GM12878 (cell line): Measurements from ENCODE around the gene DPH6. TPM values are rescaled to one million over a fixed set of nuclear protein-coding genes. Genes with fewer than 3 reads are reported as not detected.

Experiments used
- ATAC-seq: fragments of 200-7000 bp; cut with Tn5 transposase; 3 replicates; pipeline ENCODE4 v1.9.1; 2020; ENCODE audit warnings: mild to moderate bottlenecking, moderate library complexity
- BruUV-seq: library from RNA; stranded (reverse); fragments of 400-500 nt; replicated peaks from 2 replicates; lab custom pipeline; 2021; lab: Mats Ljungman, UMichigan
- CTCF ChIA-PET: fragments of 300-600 bp; sonication (Branson Sonifier 250); formaldehyde crosslinking; extraction: SDS; loops from one replicate; lab custom pipeline; 2021; ENCODE audit warnings: inconsistent platforms; lab: Yijun Ruan, JAX
- POLR2A ChIA-PET: fragments of 350-600 bp; formaldehyde crosslinking; extraction: SDS; loops from one replicate; lab custom pipeline; 2021; ENCODE audit warnings: inconsistent platforms; lab: Charles Lee
- RAD21 ChIA-PET: fragments of 300-600 bp; sonication (Branson Sonifier 250); formaldehyde crosslinking; loops from one replicate; lab custom pipeline; 2023; ENCODE audit warnings: antibody characterized with exemption; ENCODE audit not compliant: unreplicated experiment; lab: Charles Lee
- SMC1A ChIA-PET: fragments of 300-600 bp; sonication (Branson Sonifier 250); formaldehyde crosslinking; loops from one replicate; lab custom pipeline; 2023; ENCODE audit not compliant: unreplicated experiment, uncharacterized antibody; lab: Charles Lee
- DNase-seq: peaks from one replicate; pipeline ENCODE4 v3.0.0-alpha.2; 2011; ENCODE audit warnings: low read depth, low spot score
- FAIRE-seq: peaks from 3 replicates; lab custom pipeline; 2011; peaks lifted over from hg19 to GRCh38; lab: Jason Lieb, UNC
- H2AFZ ChIP-seq: 2 replicates; pipeline ENCODE4 v1.6.0; 2011; ENCODE audit warnings: low read depth, low read length, control low read depth; ENCODE audit not compliant: control insufficient read depth
- H3K27ac ChIP-seq: 2 replicates; pipeline ENCODE4 v1.5.1; 2011; ENCODE audit warnings: control low read depth; ENCODE audit not compliant: control insufficient read depth, insufficient read depth
- H3K27me3 ChIP-seq, 2 experiments: replicated peaks in 1 of 2; 2 replicates each; pipeline versions ENCODE4 v1.6.0 to v1.6.1; 2011; ENCODE audit warnings: low read length in 1 of 2; ENCODE audit not compliant: control insufficient read depth in 2 of 2, insufficient read depth in 2 of 2
- H3K36me3 ChIP-seq, 2 experiments: 2 replicates each; pipeline ENCODE4 v1.5.1; 2011; ENCODE audit warnings: low read length in 1 of 2; ENCODE audit not compliant: control insufficient read depth in 2 of 2, insufficient read depth in 2 of 2
- H3K4me1 ChIP-seq: 2 replicates; pipeline ENCODE4 v1.6.1; 2011; ENCODE audit warnings: mild to moderate bottlenecking, low read length, moderate library complexity, mixed read lengths; ENCODE audit not compliant: control insufficient read depth, insufficient read depth
- H3K4me2 ChIP-seq: 2 replicates; pipeline ENCODE4 v1.6.0; 2011; ENCODE audit warnings: control low read depth; ENCODE audit not compliant: control insufficient read depth, insufficient read depth
- H3K4me3 ChIP-seq: fragments of 200-600 bp; sonication (generic); 2 replicates; pipeline ENCODE4 v1.5.1; 2016
- H3K79me2 ChIP-seq: 2 replicates; pipeline ENCODE4 v1.6.0; 2011; ENCODE audit warnings: low read length; ENCODE audit not compliant: control insufficient read depth, insufficient read depth
- H3K9ac ChIP-seq: 2 replicates; pipeline ENCODE4 v1.8.0; 2011; ENCODE audit warnings: low read length, control low read depth, mixed read lengths; ENCODE audit not compliant: control insufficient read depth, insufficient read depth
- H3K9me3 ChIP-seq: replicated peaks from 3 replicates; pipeline ENCODE4 v1.5.1; 2011; ENCODE audit warnings: mild to moderate bottlenecking, low read length; ENCODE audit not compliant: control insufficient read depth, insufficient read depth
- H4K20me1 ChIP-seq: 2 replicates; pipeline ENCODE4 v1.6.0; 2011; ENCODE audit not compliant: control insufficient read depth, insufficient read depth
- EED ChIP-seq: sonication (generic); IDR thresholded peaks from 2 replicates; pipeline ENCODE4 v1.6.1; 2016; ENCODE audit warnings: antibody characterized with exemption, low read depth
- GABPA ChIP-seq: IDR thresholded peaks from 2 replicates; pipeline ENCODE4 v1.6.1; 2014; ENCODE audit warnings: antibody characterized with exemption, low read depth, mild to moderate bottlenecking, inconsistent platforms
- GATAD2B ChIP-seq: fragments of 450-650 bp; conservative IDR thresholded peaks from 2 replicates; pipeline ENCODE4 v1.6.1; 2017; ENCODE audit warnings: low read depth, mild to moderate bottlenecking, moderate library complexity
- IRF4 ChIP-seq: IDR thresholded peaks from 2 replicates; pipeline ENCODE4 v1.6.1; 2011; ENCODE audit warnings: low read depth, low read length
- KDM1A ChIP-seq: fragments of 200-600 bp; sonication (generic); IDR thresholded peaks from 2 replicates; pipeline ENCODE4 v1.6.1; 2016; ENCODE audit warnings: borderline replicate concordance
- MYC ChIP-seq: IDR thresholded peaks from 2 replicates; pipeline ENCODE4 v1.6.1; 2011; ENCODE audit warnings: mild to moderate bottlenecking, low read length, moderate library complexity, inconsistent platforms; ENCODE audit not compliant: insufficient read depth, insufficient replicate concordance, insufficient read length, severe bottlenecking
- NFIC ChIP-seq: IDR thresholded peaks from 2 replicates; pipeline ENCODE4 v1.6.1; 2012; ENCODE audit warnings: low read depth, mild to moderate bottlenecking, inconsistent platforms, low read length, moderate library complexity
- RFX5 ChIP-seq: IDR thresholded peaks from 2 replicates; pipeline ENCODE4 v1.6.1; 2011; ENCODE audit warnings: low read depth, low read length, improper control_type of control experiment
- SMC3 ChIP-seq: IDR thresholded peaks from 2 replicates; pipeline ENCODE4 v1.6.1; 2011; ENCODE audit warnings: low read length, improper control_type of control experiment, borderline replicate concordance
- STAT1 ChIP-seq: fragments of 450-650 bp; conservative IDR thresholded peaks from 2 replicates; pipeline ENCODE4 v1.6.1; 2014; ENCODE audit warnings: antibody characterized with exemption, mild to moderate bottlenecking
- TCF7 ChIP-seq: IDR thresholded peaks from 2 replicates; pipeline ENCODE4 v1.6.1; 2014; ENCODE audit warnings: antibody characterized with exemption, borderline replicate concordance
- YBX1 ChIP-seq: fragments of 450-650 bp; IDR thresholded peaks from 2 replicates; pipeline ENCODE4 v1.6.1; 2016; ENCODE audit warnings: antibody characterized with exemption
- YY1 ChIP-seq: IDR thresholded peaks from 2 replicates; pipeline ENCODE4 v1.6.1; 2011; ENCODE audit warnings: low read depth, mild to moderate bottlenecking, low read length
- WGBS: methylation state at CpG from one replicate; pipeline ENCODE4 v1.1.6; 2016; ENCODE audit warnings: low lambda C conversion rate; ENCODE audit not compliant: insufficient replicate concordance, insufficient coverage; ENCODE audit errors: missing lambda C conversion rate; 5-methylcytosine and 5-hydroxymethylcytosine counted together
- in situ Hi-C: fragments of 300-500 bp; cut with MboI; formaldehyde crosslinking; loops from 9 replicates; pipeline ENCODE4 v1.14.3; 2018; ENCODE audit warnings: mixed read lengths
- intact Hi-C: fragments of 100-400 bp; cut with micrococcal nuclease; formaldehyde crosslinking; loops from one replicate; pipeline ENCODE4 v1.14.2; 2022; ENCODE audit not compliant: unreplicated experiment
- polyA plus RNA-seq, 11 experiments: library from polyadenylated mRNA; depleted of rRNA in 4 of 11; unstranded in 6 of 11; stranded (reverse) in 5 of 11; fragments of >200 nt; fragmentation: Nextera tagmentation in 4 of 11; fragmentation: Illumina TruSeq in 1 of 11; extraction: Ambion mirVana in 4 of 11; extraction: Trizol in 1 of 11; gene quantifications; 1 replicate in 1 of 11; 2 replicates in 10 of 11; pipeline versions ENCODE4 v1.2.1 to v1.2.3, GENCODE V29; 2011 to 2016; ENCODE audit warnings: inconsistent platforms in 2 of 11, missing spikeins in 2 of 11, low read depth in 1 of 11
- total RNA-seq, 4 experiments: library from RNA; depleted of rRNA in 3 of 4; stranded (reverse); fragments of >200 nt in 3 of 4; fragmentation: Illumina TruSeq in 1 of 4; extraction: Trizol in 1 of 4; gene quantifications; 2 replicates each; pipeline versions ENCODE4 v1.2.1 to v1.2.3, GENCODE V29; 2013 to 2021

Gene DPH6
- total and polyA plus RNA-seq, 10 of the 15 experiments (the other 5 are each of a cell fraction or from before 2014, with no cell fraction given), result 9.0 to 68.5 (median 17.1) TPM

DNA sequence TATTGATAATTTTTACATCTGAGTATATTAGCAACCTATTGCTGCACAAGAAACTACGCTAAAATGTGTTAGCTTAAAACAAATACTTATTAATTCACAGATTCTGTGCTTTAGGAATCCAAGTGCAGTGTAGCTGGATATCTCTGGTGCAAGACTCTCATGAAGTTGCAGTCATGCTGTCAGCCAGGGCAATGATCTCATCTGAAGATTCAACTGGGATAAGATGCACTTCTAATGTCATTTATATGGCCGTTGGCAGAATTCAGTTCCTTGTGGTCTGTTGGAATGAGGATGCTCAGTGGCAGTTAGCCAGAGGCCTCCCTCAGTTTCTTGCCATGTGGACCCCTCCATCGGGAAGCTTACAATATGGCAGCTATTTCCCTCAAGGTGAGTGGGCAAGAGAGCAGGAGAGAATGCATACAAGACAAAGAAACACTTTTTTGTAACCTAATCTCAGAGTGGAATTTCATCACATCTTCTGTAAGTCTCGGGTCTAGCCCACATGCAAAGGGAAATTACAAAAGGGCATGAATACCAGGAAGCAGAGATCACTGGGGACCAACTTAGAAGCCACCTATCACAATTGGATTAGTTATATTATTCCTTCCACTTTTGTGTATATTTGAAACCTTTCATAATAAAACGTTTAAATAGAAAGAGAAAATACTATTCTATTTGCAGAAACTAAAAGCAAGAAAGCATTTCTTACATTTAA is 61.6 kb downstream of the DPH6 start:
- Histone ChIP-seq H3K4me3 (no peak overlapping the region), H3K4me1 (no peaks in the 10 kb centered on the region), H3K36me3 (no peaks in the 10 kb centered on the region), H4K20me1 (no peaks in the 10 kb centered on the region), H3K9ac (no peak overlapping the region), H2AFZ (no peak overlapping the region), H3K79me2 (no peaks in the 10 kb centered on the region), H3K4me2 (no peak overlapping the region), H3K9me3 (peaks cover 11% of the 10 kb centered on the region), H3K27ac (no peak overlapping the region), H3K27me3 (no peaks in the 10 kb centered on the region)
- ChIA-PET CTCF (no interaction called here), SMC1A (no interaction called here), RAD21 (no interaction called here), POLR2A (interaction anchor here (0.7 kb wide), 1 partner anchor 189 kb away, joined by 3 read pairs; no protein-coding TSS in a partner anchor)
- no peak for DNase-seq
- intact Hi-C loops (no loop called here), in situ Hi-C loops (no loop called here)
- TF ChIP-seq STAT1 (no peak), GABPA (no peak), YBX1 (no peak), EED (no peak), NFIC (no peak), GATAD2B (no peak), SMC3 (no peak), KDM1A (no peak), MYC (no peak), TCF7 (no peak), IRF4 (no peak), YY1 (no peak), RFX5 (no peak)
- no TSS peak for BruUV-seq
- 61% methylated on average over 5 of the region's 5 CpGs for WGBS
- ATAC-seq, result no peak
- no peak for FAIRE-seq
